Gastrocnemius medialis (tissue), 4 donors: Measurements from ENCODE around the gene DELE1. TPM values are rescaled to one million over a fixed set of nuclear protein-coding genes. Genes with fewer than 3 reads are reported as not detected.

Experiments used
- ATAC-seq, 2 donors: fragments of 150-250 bp; one replicate each; pipeline ENCODE4 v1.9.1; 2016
- DNase-seq, 2 donors: peaks; one replicate each; pipeline ENCODE4 v3.0.0-alpha.2; 2019
- H3K27ac ChIP-seq, 4 donors: fragments of 200-600 bp; sonication (generic); 1 replicate in 1 of 4; 2 replicates in 3 of 4; pipeline ENCODE4 v1.5.1; 2016 to 2018; ENCODE audit warnings: mild to moderate bottlenecking in 2 of 4, moderate library complexity in 1 of 4
- H3K27me3 ChIP-seq, 3 donors: fragments of 200-600 bp; sonication (generic) in 2 of 3; 1 replicate in 1 of 3; 2 replicates in 2 of 3; pipeline versions ENCODE4 v1.5.1 to v1.6.0; 2016 to 2019; ENCODE audit warnings: mild to moderate bottlenecking in 1 of 3, moderate library complexity in 1 of 3
- H3K36me3 ChIP-seq, 2 donors: fragments of 200-600 bp; sonication (generic) in 1 of 2; one replicate each; pipeline ENCODE4 v1.5.1; 2017 to 2018
- H3K4me1 ChIP-seq, 2 donors: fragments of 200-600 bp; sonication (generic) in 1 of 2; one replicate each; pipeline ENCODE4 v1.5.1; 2016 to 2017; ENCODE audit warnings: mild to moderate bottlenecking in 2 of 2
- H3K4me3 ChIP-seq, 4 donors: fragments of 200-600 bp; sonication (generic) in 3 of 4; 1 replicate in 1 of 4; 2 replicates in 3 of 4; pipeline ENCODE4 v1.5.1; 2016 to 2019; ENCODE audit warnings: mild to moderate bottlenecking in 2 of 4
- H3K9me3 ChIP-seq, 3 donors: fragments of 200-600 bp; sonication (generic) in 2 of 3; 1 replicate in 1 of 3; 2 replicates in 2 of 3; pipeline ENCODE4 v1.5.1; 2016 to 2019
- POLR2A ChIP-seq, 2 donors: fragments of 450-650 bp; IDR thresholded peaks; one replicate each; pipeline ENCODE4 v1.6.1; 2017; ENCODE audit warnings: antibody characterized with exemption in 2 of 2, mild to moderate bottlenecking in 2 of 2, moderate library complexity in 2 of 2
- in situ Hi-C, 4 donors: fragments of 200-750 bp; cut with MboI; loops; one replicate each; pipeline versions ENCODE4 v1.15.0 to v1.8.0; 2017; ENCODE audit warnings: low sequenced_read_pairs in 4 of 4
- intact Hi-C: fragments of 100-400 bp; cut with DNase I; formaldehyde crosslinking; loops from one replicate; pipeline ENCODE4 v1.15.1; 2023; ENCODE audit warnings: low total_unique reads
- total RNA-seq, 4 donors: library from RNA; depleted of rRNA; stranded (reverse); fragments of >200 nt; gene quantifications; one replicate each; pipeline versions ENCODE4 v1.1.0 to v1.2.3, GENCODE V29; 2016
- TF ChIP-seq, protein P1 (sequence below), 5 experiments: fragments of 450-650 bp in 3 of 5; fragments of 200-600 bp in 2 of 5; sonication (generic) in 2 of 5; IDR thresholded peaks in 4 of 5; conservative IDR thresholded peaks in 1 of 5; 1 replicate in 4 of 5; 2 replicates in 1 of 5; pipeline ENCODE4 v1.5.1; 2016 to 2019; ENCODE audit warnings: antibody characterized with exemption in 5 of 5, mild to moderate bottlenecking in 3 of 5, moderate library complexity in 3 of 5

The DELE1 gene
- total RNA-seq, 4 donors from 2014 or later: 31.3 to 91.6 (median 52.4) TPM

DNA sequence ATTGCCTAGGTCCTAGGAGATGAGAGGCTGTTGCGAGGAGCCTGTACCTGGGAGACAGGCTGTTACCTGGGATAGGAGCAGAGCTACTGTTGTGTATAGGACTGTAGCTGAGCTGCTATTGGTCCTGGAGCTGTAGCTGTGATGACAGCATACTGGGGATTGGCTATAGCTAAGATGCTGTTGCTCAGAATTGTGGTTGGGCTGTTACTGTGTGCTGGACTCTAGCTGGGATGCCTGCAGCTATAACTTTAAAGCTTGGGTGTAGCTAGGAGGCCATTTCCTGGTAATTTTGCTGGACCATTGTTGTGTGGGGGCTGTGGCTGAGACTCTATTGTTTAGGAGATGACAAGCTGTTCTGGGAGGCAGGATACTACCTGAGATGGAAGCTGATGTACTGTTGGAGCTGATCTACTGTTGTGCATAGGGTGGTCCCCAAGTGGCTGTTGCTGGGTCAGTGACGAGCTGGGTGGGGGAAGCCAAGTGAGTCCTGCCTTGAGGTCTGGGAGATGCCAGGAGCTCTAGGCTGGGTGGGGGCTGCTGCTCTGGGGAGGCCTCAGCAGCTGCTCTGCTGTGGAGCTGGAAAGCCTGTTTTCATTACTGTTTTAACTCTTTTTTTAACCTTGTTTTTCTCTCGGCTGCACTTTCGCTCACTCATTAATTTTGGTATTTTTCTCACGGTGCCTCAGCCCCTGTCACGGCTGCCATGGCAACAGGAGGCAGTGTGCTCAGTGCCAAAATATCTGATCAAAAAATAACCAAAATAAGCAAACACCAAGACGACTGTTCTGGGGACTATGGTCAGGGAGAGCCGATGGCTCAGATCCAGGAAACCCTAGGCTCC, 42.5 kb upstream of the DELE1 start:
- intact Hi-C loops (no loop called here), in situ Hi-C loops (loop anchor here (5.0 to 10.0 kb wide), 4 partner anchors 74 to 186 kb away; partner anchors contain the start of gene PCDH12 (in 1 of the 4))
- Histone ChIP-seq H3K27me3 (peaks cover 36 to 46% (median 37%) of the 10 kb centered on the region in 3 donors), H3K4me1 (peaks cover 22 to 25% of the 10 kb centered on the region in 2 donors), H3K4me3 (no peak overlapping the region), H3K27ac (peak overlapping the region; percentile 58 to 82 (median 64)), H3K9me3 (no peaks in the 10 kb centered on the region), H3K36me3 (no peaks in the 10 kb centered on the region)
- DNase-seq: no peak
- peak; percentile 14 to 21 for ATAC-seq
- TF ChIP-seq POLR2A (IDR thresholded peaks at IDR 0.05): no peak
- TF ChIP-seq, protein P1, sequence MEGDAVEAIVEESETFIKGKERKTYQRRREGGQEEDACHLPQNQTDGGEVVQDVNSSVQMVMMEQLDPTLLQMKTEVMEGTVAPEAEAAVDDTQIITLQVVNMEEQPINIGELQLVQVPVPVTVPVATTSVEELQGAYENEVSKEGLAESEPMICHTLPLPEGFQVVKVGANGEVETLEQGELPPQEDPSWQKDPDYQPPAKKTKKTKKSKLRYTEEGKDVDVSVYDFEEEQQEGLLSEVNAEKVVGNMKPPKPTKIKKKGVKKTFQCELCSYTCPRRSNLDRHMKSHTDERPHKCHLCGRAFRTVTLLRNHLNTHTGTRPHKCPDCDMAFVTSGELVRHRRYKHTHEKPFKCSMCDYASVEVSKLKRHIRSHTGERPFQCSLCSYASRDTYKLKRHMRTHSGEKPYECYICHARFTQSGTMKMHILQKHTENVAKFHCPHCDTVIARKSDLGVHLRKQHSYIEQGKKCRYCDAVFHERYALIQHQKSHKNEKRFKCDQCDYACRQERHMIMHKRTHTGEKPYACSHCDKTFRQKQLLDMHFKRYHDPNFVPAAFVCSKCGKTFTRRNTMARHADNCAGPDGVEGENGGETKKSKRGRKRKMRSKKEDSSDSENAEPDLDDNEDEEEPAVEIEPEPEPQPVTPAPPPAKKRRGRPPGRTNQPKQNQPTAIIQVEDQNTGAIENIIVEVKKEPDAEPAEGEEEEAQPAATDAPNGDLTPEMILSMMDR (IDR thresholded peaks at IDR 0.05 in 4 of 5, conservative IDR thresholded peaks at IDR 0.05 in 1 of 5): no peak

DNA sequence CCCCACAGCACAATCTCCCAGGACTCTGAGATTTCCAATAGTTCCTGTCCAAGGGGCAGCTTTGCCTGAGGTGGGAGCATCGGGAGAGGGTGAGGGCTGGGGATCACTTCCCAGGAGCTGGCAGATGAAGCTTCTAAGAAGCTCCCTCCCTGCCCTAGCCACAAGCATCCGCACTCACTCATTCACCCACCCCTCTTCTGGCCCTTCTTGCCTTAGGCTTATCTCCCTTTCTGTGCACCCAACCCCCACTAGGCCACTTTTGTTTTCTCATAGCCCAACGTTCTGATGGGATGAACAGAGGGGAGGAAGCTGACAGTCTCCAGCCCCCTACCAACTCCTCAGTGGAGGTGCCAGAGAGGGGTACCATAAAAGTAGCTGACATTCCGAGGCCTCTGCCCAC, 41.8 kb upstream of the DELE1 start:
- no peaks in the 10 kb centered on the region for H3K9me3 ChIP-seq
- TF ChIP-seq, protein P1 (IDR thresholded peaks at IDR 0.05 in 4 of 5, conservative IDR thresholded peaks at IDR 0.05 in 1 of 5): no peak
- TF ChIP-seq POLR2A (IDR thresholded peaks at IDR 0.05): no peak
- H3K4me1 ChIP-seq: peaks cover 15 to 19% of the 10 kb centered on the region in 2 donors
- peaks cover 29 to 39% (median 30%) of the 10 kb centered on the region in 3 donors for H3K27me3 ChIP-seq
- H3K4me3 ChIP-seq: no peak overlapping the region
- DNase-seq (no peak), ATAC-seq (no peak)
- H3K27ac ChIP-seq: peak overlapping the region; percentile 58 to 67 (median 62)
- intact Hi-C loops (no loop called here), in situ Hi-C loops (loop anchor here (5.0 to 10.0 kb wide), 4 partner anchors 73 to 187 kb away; partner anchors contain the start of gene PCDH12 (in 1 of the 4))
- no peaks in the 10 kb centered on the region for H3K36me3 ChIP-seq

DNA sequence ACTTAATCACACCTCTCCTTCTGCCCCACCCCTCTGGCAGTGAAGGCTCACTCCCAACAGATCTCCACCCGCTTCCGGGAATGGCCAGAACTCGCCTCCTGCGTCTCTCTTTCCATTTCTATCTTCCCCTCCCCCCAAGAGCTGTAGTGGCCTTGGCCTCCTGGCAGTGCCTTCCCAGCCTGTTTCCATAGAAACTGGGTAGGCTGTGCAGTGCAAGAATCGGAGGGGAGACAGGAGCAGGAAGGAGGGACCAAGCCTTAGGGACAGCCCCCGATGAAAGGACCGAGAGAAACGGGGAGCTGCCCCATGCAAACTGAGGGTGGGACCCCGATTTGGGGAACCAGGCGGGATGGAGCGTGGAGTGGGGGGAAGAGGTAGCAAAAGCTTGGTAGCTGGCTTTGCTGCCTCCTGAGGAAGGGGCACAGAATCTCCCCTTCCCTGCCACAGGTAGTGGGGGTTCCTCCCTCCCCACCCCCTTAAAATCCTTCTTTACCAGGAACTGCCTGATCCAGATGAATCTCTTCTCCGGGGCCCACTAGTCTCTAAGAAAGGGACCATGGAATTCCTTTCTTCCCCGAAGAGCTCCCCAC, 41.0 kb upstream of the DELE1 start:
- no peak for DNase-seq
- in situ Hi-C loops: loop anchor here (5.0 to 10.0 kb wide), 4 partner anchors 72 to 188 kb away; partner anchors contain the start of gene PCDH12 (in 1 of the 4)
- ATAC-seq: no peak
- no peak overlapping the region for H3K4me3 ChIP-seq
- TF ChIP-seq POLR2A (IDR thresholded peaks at IDR 0.05): no peak
- TF ChIP-seq, protein P1 (IDR thresholded peaks at IDR 0.05 in 4 of 5, conservative IDR thresholded peaks at IDR 0.05 in 1 of 5): no peak
- H3K27ac ChIP-seq: peak overlapping the region in 1 of 4 donors; percentile 63
- H3K9me3 ChIP-seq: no peaks in the 10 kb centered on the region
- H3K27me3 ChIP-seq: peaks cover 21 to 32% (median 22%) of the 10 kb centered on the region in 3 donors
- H3K4me1 ChIP-seq: peaks cover 7 to 12% of the 10 kb centered on the region in 2 donors
- intact Hi-C loops: no loop called here
- H3K36me3 ChIP-seq: no peaks in the 10 kb centered on the region

DNA sequence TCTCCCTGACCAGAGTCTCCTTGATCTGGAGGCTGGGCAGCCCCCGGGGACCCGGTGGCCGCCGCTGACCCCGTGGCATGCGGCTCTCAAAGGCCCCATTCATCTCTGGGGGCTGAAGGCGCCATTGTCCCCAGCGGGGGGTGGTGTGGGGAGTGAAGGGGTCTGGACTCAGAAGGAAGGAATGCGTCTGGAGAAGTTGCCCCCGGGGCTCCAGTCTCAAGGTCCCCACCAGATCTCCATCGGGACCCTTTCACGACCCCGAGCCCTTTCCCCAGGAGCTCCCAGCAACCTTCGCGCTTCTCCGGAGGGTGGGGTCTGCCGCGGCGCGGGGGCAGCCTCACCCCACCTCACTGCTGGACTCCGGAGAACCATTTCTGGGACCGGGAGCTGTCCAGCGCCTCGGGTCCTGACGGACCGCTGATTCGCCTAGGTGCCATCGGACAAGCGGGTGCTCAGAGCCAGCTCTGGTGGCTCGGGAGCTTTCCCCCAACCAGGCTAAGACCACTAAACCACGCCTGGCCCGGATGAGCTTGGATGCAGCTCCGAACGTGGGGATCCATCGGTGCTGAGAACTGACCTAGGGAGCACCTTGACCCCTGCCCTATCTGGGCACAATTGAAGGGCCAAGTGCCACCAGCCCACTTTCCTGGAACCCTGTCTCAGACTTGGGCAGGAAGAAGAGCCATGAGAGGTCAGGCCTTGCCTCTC, 40.3 kb upstream of the DELE1 start:
- Histone ChIP-seq H3K27ac (no peak overlapping the region), H3K36me3 (no peaks in the 10 kb centered on the region), H3K4me3 (no peak overlapping the region), H3K27me3 (peaks cover 20 to 32% (median 22%) of the 10 kb centered on the region in 3 donors), H3K9me3 (no peaks in the 10 kb centered on the region), H3K4me1 (peaks cover 5 to 11% of the 10 kb centered on the region in 2 donors)
- ATAC-seq (no peak), DNase-seq (no peak)
- intact Hi-C loops: no loop called here
- TF ChIP-seq, protein P1 (IDR thresholded peaks at IDR 0.05 in 4 of 5, conservative IDR thresholded peaks at IDR 0.05 in 1 of 5): no peak
- no peak for TF ChIP-seq POLR2A (IDR thresholded peaks at IDR 0.05)
- in situ Hi-C loops: loop anchor here (5.0 to 10.0 kb wide), 4 partner anchors 71 to 189 kb away; partner anchors contain the start of gene PCDH12 (in 1 of the 4)
